Spleen (tissue), 11 donors: ENCODE measurements around the gene TLDC2. TPM values are rescaled to one million over a fixed set of nuclear protein-coding genes. Genes with fewer than 3 reads are reported as not detected.

Source experiments
- DNase-seq: peaks from one replicate; pipeline ENCODE4 v3.0.0-alpha.2; 2020
- H3K27ac ChIP-seq, 8 donors: fragments of 200-600 bp; sonication (generic) in 7 of 8; 1 replicate in 4 of 8; 2 replicates in 4 of 8; pipeline versions ENCODE4 v1.5.0 to v1.8.0; 2016 to 2021; ENCODE audit warnings: inconsistent platforms in 4 of 8, mild to moderate bottlenecking in 4 of 8, moderate library complexity in 1 of 8
- H3K27me3 ChIP-seq, 7 donors: fragments of 200-600 bp; sonication (generic) in 6 of 7; replicated peaks in 1 of 7; 1 replicate in 4 of 7; 2 replicates in 3 of 7; pipeline versions ENCODE4 v1.5.0 to v1.8.0; 2016 to 2021; ENCODE audit warnings: inconsistent platforms in 3 of 7, mild to moderate bottlenecking in 1 of 7
- H3K36me3 ChIP-seq, 6 donors: fragments of 200-600 bp; sonication (generic) in 5 of 6; 1 replicate in 4 of 6; 2 replicates in 2 of 6; pipeline versions ENCODE4 v1.5.0 to v1.8.0; 2016 to 2021; ENCODE audit warnings: inconsistent platforms in 2 of 6
- H3K4me1 ChIP-seq, 6 donors: fragments of 200-600 bp; sonication (generic) in 5 of 6; 1 replicate in 3 of 6; 2 replicates in 3 of 6; pipeline versions ENCODE4 v1.5.0 to v1.8.0; 2016 to 2021; ENCODE audit warnings: inconsistent platforms in 3 of 6
- H3K4me3 ChIP-seq, 8 donors: fragments of 200-600 bp; sonication (generic) in 7 of 8; 1 replicate in 4 of 8; 2 replicates in 4 of 8; pipeline versions ENCODE4 v1.5.0 to v1.8.0; 2016 to 2021; ENCODE audit warnings: inconsistent platforms in 4 of 8, mild to moderate bottlenecking in 4 of 8, moderate library complexity in 2 of 8
- H3K9me3 ChIP-seq, 8 donors: fragments of 200-600 bp; sonication (generic) in 7 of 8; 1 replicate in 4 of 8; 2 replicates in 4 of 8; pipeline versions ENCODE4 v1.5.0 to v1.8.0; 2016 to 2021; ENCODE audit warnings: inconsistent platforms in 4 of 8
- POLR2A ChIP-seq, 3 donors: fragments of 450-650 bp; IDR thresholded peaks; one replicate each; pipeline ENCODE4 v1.5.1; 2017; ENCODE audit warnings: antibody characterized with exemption in 3 of 3, mild to moderate bottlenecking in 1 of 3
- POLR2AphosphoS5 ChIP-seq, 3 donors: sonication (generic); formaldehyde crosslinking; IDR thresholded peaks; one replicate each; pipeline ENCODE4 v1.5.1; 2017; ENCODE audit warnings: antibody characterized with exemption in 3 of 3
- WGBS, 5 donors: extraction: QIAGEN DNeasy Blood & Tissue Kit in 3 of 5; methylation state at CpG; one replicate each; pipeline versions ENCODE4 v1.1.5 to v1.1.7; 2013 to 2018; 5-methylcytosine and 5-hydroxymethylcytosine counted together
- intact Hi-C: fragments of 100-400 bp; cut with DNase I; formaldehyde crosslinking; loops from one replicate; pipeline ENCODE4 v1.15.0; 2023; ENCODE audit warnings: low total_unique reads
- polyA plus RNA-seq, 3 donors: library from polyadenylated mRNA; stranded (reverse); fragments of 200-250 nt; gene quantifications; one replicate each; pipeline ENCODE4 v1.2.1, GENCODE V29; 2013
- total RNA-seq, 7 donors: library from RNA; depleted of rRNA in 3 of 7; stranded (reverse); fragments of >200 nt in 3 of 7; fragmentation: NEBNext Ultra II Directional in 4 of 7; extraction: Animal tissue kit (Norgen Biotek cat#: 25700) in 4 of 7; gene quantifications; one replicate each; pipeline versions ENCODE4 v1.1.0 to v1.2.1, GENCODE V29; 2016 to 2021
- TF ChIP-seq, protein P1 (sequence below), 11 experiments: fragments of 200-600 bp in 7 of 11; fragments of 450-650 bp in 4 of 11; sonication (generic) in 4 of 11; IDR thresholded peaks in 8 of 11; conservative IDR thresholded peaks in 3 of 11; 1 replicate in 7 of 11; 2 replicates in 4 of 11; pipeline versions ENCODE4 v1.4.0 to v1.8.0; 2016 to 2021; ENCODE audit warnings: antibody characterized with exemption in 11 of 11, inconsistent platforms in 4 of 11, mild to moderate bottlenecking in 1 of 11
- donor health status: healthy with polysubstance abuse.
- donor health status: DM: no; HTN: no; CAD: no; lungs with moderate emphysema.
- donor health status: DM: no; HTN: no; CAD: no.
- donor health status: Bipolar disorder and iron deficiency.
- donor health status: healthy.
- donor health status: DM: no; HTN: no; CAD: no.
- donor health status: DM: yes; HTN: yes; CAD: no.

TLDC2 gene
- total and polyA plus RNA-seq, 10 donors = 0.05 to 0.16 (median 0.11) TPM; not detected in 7

DNA sequence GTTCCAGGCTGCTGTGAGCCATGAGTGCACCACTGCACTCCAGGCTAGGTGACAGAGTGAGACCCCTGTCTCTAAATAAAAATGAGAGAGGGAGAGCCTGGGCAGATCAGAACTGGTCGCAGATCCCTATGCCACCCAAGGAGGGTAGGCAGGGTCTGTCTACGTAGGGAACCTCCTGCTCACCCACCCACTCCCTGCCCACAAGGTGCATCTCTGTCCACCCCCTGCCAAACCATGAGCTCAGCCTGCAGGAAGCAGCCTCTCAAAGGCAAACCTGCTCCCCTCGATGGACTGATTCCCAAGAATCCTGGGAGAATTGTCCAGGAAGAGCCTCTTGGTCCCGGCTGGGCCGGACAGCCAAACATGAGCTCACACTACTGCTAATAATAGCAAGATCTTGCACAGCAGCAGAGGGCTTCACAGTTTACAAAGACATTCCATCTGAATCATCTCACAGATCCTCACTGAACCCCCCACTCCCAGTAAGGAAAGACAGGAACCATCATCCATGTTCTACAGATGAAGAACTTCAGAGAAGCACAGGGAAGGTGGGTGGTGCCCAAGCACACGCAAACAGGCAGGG, 27.8 kb upstream of the TLDC2 start:
- DNase-seq = no peak
- 59 to 71% (median 64%) methylated on average over 6 of the region's 6 CpGs for WGBS, 5 donors
- Histone ChIP-seq H3K36me3 (no peaks in the 10 kb centered on the region), H3K4me3 (no peak overlapping the region), H3K27me3 (no peaks in the 10 kb centered on the region), H3K4me1 (peaks cover 28 to 93% (median 81%) of the 10 kb centered on the region in 6 donors), H3K9me3 (peaks cover 0 to 5% (median 2%) of the 10 kb centered on the region in 8 donors), H3K27ac (peak overlapping the region in 5 of 8 donors; percentile 25 to 92 (median 32))
- TF ChIP-seq POLR2AphosphoS5 (IDR thresholded peaks at IDR 0.05) (no peak), POLR2A (IDR thresholded peaks at IDR 0.05) (no peak)
- TF ChIP-seq, protein P1, sequence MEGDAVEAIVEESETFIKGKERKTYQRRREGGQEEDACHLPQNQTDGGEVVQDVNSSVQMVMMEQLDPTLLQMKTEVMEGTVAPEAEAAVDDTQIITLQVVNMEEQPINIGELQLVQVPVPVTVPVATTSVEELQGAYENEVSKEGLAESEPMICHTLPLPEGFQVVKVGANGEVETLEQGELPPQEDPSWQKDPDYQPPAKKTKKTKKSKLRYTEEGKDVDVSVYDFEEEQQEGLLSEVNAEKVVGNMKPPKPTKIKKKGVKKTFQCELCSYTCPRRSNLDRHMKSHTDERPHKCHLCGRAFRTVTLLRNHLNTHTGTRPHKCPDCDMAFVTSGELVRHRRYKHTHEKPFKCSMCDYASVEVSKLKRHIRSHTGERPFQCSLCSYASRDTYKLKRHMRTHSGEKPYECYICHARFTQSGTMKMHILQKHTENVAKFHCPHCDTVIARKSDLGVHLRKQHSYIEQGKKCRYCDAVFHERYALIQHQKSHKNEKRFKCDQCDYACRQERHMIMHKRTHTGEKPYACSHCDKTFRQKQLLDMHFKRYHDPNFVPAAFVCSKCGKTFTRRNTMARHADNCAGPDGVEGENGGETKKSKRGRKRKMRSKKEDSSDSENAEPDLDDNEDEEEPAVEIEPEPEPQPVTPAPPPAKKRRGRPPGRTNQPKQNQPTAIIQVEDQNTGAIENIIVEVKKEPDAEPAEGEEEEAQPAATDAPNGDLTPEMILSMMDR (IDR thresholded peaks at IDR 0.05 in 8 of 11, conservative IDR thresholded peaks at IDR 0.05 in 3 of 11) = no peak
- intact Hi-C loops = no loop called here

DNA sequence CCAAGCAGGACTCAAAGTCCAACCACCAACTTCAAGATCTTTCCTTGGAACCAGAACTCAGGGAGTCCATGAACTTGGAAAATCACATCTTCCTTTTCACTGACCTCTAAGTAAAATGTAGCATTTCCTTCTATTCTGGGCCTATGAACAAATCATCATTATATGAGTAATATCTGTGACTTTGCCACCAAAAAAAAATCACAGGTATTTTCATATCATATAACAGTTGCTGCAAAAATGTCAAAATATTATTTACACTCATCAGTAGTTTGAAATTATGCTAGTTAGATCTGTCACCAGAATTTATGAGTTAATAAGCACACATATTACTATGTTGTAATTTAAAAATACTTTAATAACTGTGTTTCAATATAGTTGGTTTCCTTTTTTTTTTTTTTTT, 27.3 kb upstream of the TLDC2 start:
- Histone ChIP-seq H3K9me3 (peaks cover 0 to 5% (median 2%) of the 10 kb centered on the region in 8 donors), H3K27me3 (no peaks in the 10 kb centered on the region), H3K4me1 (peaks cover 24 to 92% (median 78%) of the 10 kb centered on the region in 6 donors), H3K27ac (peak overlapping the region in 5 of 8 donors; percentile 25 to 92 (median 32)), H3K36me3 (no peaks in the 10 kb centered on the region), H3K4me3 (no peak overlapping the region)
- TF ChIP-seq POLR2A (IDR thresholded peaks at IDR 0.05) (no peak), POLR2AphosphoS5 (IDR thresholded peaks at IDR 0.05) (no peak)
- TF ChIP-seq, protein P1 (IDR thresholded peaks at IDR 0.05 in 8 of 11, conservative IDR thresholded peaks at IDR 0.05 in 3 of 11) = no peak
- intact Hi-C loops = no loop called here
- no peak for DNase-seq

DNA sequence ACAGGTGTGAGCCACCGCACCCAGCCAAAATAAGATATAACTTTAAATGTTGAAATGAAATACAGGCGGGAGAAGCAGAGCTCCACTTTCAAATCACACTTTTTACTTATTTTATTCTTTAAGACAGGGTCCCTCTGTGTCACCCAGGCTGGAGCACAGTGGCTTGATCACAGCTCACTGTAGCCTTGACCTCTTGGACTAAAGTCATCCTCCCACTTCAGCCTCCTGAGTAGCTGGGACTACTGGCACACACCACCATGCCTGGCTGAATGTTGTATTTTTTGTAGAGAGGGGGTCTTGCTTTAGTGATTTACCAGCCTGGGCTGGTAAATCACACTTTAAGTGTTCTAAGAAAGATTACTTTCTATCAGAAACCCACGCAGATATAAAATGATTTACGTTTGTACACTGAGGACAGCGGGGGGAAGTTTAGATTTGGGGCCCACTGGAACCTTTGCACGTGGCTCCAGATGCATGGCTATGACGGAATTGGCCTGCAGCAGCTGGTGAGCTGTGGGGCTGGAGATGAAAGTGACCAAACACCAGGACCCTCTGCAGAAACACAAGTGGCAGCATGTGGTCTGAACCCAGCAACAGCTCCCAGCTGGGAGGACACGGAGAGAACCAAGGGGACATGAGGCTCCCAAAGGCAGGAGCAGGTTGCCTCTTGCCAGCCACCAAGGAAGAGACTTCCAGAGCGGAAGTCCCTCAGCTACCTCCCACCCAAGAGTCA, 26.4 kb upstream of the TLDC2 start:
- intact Hi-C loops = no loop called here
- no peak overlapping the region for H3K4me3 ChIP-seq
- TF ChIP-seq POLR2A (IDR thresholded peaks at IDR 0.05) (no peak), POLR2AphosphoS5 (IDR thresholded peaks at IDR 0.05) (no peak)
- TF ChIP-seq, protein P1 (IDR thresholded peaks at IDR 0.05 in 8 of 11, conservative IDR thresholded peaks at IDR 0.05 in 3 of 11) = no peak
- H3K27ac ChIP-seq = peak overlapping the region in 3 of 8 donors; percentile 11 to 92 (median 24)
- no peaks in the 10 kb centered on the region for H3K27me3 ChIP-seq
- peaks cover 0 to 5% (median 2%) of the 10 kb centered on the region in 8 donors for H3K9me3 ChIP-seq
- WGBS, 5 donors = 81 to 96% (median 94%) methylated on average over 8 to 9 of the region's 9 CpGs
- no peak for DNase-seq
- H3K36me3 ChIP-seq = no peaks in the 10 kb centered on the region
- H3K4me1 ChIP-seq = peaks cover 25 to 92% (median 78%) of the 10 kb centered on the region in 6 donors

DNA sequence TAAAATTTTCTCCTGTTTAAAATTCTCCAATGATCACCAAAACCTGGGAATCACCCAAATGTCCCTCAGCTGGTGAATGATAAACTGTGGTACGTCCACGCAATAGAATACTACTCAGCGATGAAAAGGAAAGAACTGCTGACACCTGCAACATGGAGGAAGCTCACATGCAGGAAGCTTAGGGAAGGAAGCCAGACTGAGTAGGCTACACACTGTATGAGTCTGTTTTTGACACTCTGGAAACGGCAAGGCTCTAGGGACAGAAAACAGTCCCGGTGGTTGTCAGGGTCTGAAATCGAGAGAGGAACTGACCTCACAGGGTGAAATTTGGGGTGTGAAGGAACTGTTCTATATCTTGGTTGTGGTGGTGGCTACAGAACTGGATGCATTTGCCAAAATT, 25.2 kb upstream of the TLDC2 start:
- TF ChIP-seq, protein P1 (IDR thresholded peaks at IDR 0.05 in 8 of 11, conservative IDR thresholded peaks at IDR 0.05 in 3 of 11) = no peak
- no peak for TF ChIP-seq POLR2A (IDR thresholded peaks at IDR 0.05)
- no peak for TF ChIP-seq POLR2AphosphoS5 (IDR thresholded peaks at IDR 0.05)
- no peak for DNase-seq
- no peak overlapping the region for H3K27ac ChIP-seq
- whole genome bisulfite sequencing, 5 donors = 61 to 86% (median 84%) methylated on average over 6 of the region's 6 CpGs
- intact Hi-C loops = no loop called here
- no peaks in the 10 kb centered on the region for H3K27me3 ChIP-seq
- H3K4me3 ChIP-seq = no peak overlapping the region
- peaks cover 32 to 92% (median 78%) of the 10 kb centered on the region in 6 donors for H3K4me1 ChIP-seq
- H3K9me3 ChIP-seq = peaks cover 0 to 5% (median 2%) of the 10 kb centered on the region in 8 donors
- H3K36me3 ChIP-seq = no peaks in the 10 kb centered on the region
